Midbrain (tissue), 1 donor: ENCODE data around the gene GREB1L.

ENCODE experiments used
- DNase-seq: peaks from one replicate; lab custom pipeline; 2025; lab: John Stamatoyannopoulos, UW

GREB1L gene

GRCh38 chr18:21484851-21485636, 243.0 kb downstream of the GREB1L start:
- no peak for DNase-seq

GRCh38 chr18:21486905-21487437, 244.9 kb downstream of the GREB1L start:
- no peak for DNase-seq

- peak; percentile 44 for DNase-seq
Observed at GRCh38 chr18:21489119-21489750, 247.2 kb downstream of the GREB1L start.

- DNase-seq, result no peak
Observed at GRCh38 chr18:21489919-21490495, 248.0 kb downstream of the GREB1L start.

- DNase-seq, result no peak
Observed at GRCh38 chr18:21490748-21491147, 248.7 kb downstream of the GREB1L start.

- DNase-seq, result no peak
Observed at GRCh38 chr18:21496277-21496835, 254.3 kb downstream of the GREB1L start.

GRCh38 chr18:21499997-21500396, 258.0 kb downstream of the GREB1L start:
- no peak for DNase-seq

GRCh38 chr18:21502661-21503060, 260.6 kb downstream of the GREB1L start:
- DNase-seq, result no peak

- no peak for DNase-seq
Observed at GRCh38 chr18:21507913-21508701, 266.1 kb downstream of the GREB1L start.

- DNase-seq, result no peak
Observed at GRCh38 chr18:21509062-21509461, 267.0 kb downstream of the GREB1L start.

- no peak for DNase-seq
Observed at GRCh38 chr18:21513292-21513691, 271.3 kb downstream of the GREB1L start.

GRCh38 chr18:21513741-21514140, 271.7 kb downstream of the GREB1L start:
- no peak for DNase-seq

GRCh38 chr18:21522530-21522929, 280.5 kb downstream of the GREB1L start:
- DNase-seq, result no peak

GRCh38 chr18:21525916-21526315, 283.9 kb downstream of the GREB1L start:
- DNase-seq, result no peak

GRCh38 chr18:21526463-21526862, 284.4 kb downstream of the GREB1L start:
- no peak for DNase-seq

- DNase-seq, result no peak
Observed at GRCh38 chr18:21534327-21534726, 292.3 kb downstream of the GREB1L start.

GRCh38 chr18:21538230-21538629, 296.2 kb downstream of the GREB1L start:
- no peak for DNase-seq

GRCh38 chr18:21546423-21546822, 304.4 kb downstream of the GREB1L start:
- DNase-seq, result no peak

GRCh38 chr18:21548647-21549046, 306.6 kb downstream of the GREB1L start:
- DNase-seq, result no peak

- DNase-seq, result no peak
Observed at GRCh38 chr18:21550510-21550970, 308.5 kb downstream of the GREB1L start.

- no peak for DNase-seq
Observed at GRCh38 chr18:21557607-21558253, 315.7 kb downstream of the GREB1L start.
